Limb (tissue), 2 donors: ENCODE data around the gene MAPK13.

Experiments used
- DNase-seq, 2 donors: peaks; one replicate each; pipeline ENCODE4 v3.0.0-alpha.2; 2016; ENCODE audit errors: extremely low spot score in 2 of 2

The MAPK13 gene

DNA sequence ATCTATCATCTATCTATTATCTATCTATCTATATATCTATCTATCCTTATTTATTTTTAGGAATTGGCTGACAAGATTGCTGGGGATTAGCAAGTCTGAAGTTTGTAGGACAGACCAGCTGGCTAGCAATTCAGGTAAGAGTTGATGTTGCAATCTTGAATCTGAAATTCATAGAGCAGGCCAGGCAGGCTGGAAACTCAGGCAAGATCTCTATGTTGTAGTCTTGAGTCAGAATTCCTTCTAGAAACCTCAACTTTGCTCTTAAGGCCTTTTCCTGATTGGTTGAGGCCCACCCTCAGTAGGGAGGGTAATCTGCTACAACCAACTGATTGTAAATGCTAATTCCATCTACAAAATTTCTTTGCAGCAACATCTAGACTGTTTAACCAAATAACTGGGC is 19.2 kb downstream of the MAPK13 start:
- no peak for DNase-seq

GRCh38 chr6:36150283-36150682 is 20.0 kb downstream of the MAPK13 start:
- no peak for DNase-seq

DNA sequence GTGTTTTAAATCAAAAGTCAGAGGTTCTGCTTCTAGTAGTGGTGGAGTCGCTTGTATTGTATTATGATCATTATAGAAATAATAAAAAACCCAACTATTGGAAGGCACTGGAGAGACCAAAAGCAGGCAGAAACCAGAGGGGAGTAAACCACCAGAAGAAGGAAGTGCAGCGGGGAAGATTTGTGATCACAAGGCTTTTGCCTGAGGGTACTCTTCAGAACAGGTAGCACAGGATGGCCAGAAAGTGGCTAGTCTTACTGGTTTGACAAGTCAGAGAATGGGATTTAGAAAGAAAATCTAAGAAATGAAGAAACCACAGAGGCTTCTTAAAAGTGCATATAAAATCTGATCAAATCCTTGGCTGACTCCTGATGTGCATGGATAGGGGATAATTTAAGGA is 24.0 kb downstream of the MAPK13 start:
- DNase-seq, result no peak

GRCh38 chr6:36155662-36156061 is 25.3 kb downstream of the MAPK13 start:
- no peak for DNase-seq

GRCh38 chr6:36160147-36160760 is 29.9 kb downstream of the MAPK13 start:
- no peak for DNase-seq

DNA sequence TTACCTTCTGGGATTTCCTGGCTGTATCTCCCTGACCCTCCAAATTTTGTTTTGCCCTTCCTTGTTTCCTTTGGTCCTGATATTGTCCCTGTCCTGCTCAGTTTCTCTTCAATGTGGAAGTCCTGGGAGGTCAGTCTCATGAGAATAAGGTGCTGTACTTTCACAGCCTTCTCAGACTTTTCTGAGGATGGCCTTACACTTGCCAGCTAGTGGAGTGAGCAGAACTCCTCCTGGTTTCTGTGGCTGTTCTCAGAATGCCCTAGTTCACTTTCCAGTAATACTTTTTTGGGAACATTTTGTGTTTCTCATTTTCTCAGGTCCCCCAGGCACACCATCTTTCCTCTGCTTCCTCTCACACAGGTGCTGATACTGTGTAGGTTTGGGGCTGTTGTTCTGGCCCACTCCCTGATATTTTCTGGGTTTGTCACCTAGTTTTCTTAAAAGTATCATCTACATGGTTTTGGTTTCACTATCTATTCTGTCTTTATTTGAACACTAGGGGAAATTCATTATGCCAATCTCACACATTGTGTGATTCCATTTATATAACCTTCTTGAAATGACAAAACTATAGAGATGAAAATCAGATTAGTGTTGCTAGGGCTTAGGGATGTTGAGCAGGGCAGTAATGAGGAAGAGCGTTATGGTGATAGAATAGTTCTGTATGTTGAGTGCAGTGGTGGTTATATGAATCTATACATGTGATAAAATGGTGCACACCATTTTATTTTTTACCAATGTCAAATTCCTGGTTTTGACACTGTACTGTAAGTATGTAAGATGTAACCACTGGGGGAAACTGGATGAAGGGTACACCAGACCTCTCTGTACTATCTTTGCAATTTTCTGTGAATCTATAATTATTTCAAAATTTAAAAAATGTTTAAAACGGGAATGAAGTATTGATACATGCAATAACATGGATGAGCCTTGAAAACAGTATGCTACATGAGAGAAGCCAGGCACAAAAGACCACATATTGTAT is 39.0 kb downstream of the MAPK13 start:
- DNase-seq, result no peak

- no peak for DNase-seq
These were observed 40.4 kb downstream of the MAPK13 start for GRCh38 chr6:36170704-36171103.

DNA sequence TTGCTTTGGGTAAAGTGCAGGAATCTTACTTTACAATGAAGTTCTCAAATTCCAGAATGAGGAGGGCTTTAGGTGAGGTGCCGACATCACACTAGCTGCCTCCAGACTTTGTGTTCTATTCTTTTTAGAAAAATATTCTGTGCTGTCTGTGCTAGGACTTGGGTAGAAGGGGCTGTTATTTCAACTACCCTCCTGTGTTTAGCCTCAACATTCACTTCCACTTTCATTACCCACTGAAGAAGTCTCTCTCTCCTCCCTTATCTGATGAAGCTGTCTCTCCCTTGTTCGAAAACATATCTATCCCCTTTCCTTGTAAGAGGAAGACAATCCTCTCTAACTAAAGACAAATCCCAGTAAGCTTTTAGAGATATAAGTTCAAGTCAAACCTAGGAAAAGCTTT is 41.3 kb downstream of the MAPK13 start:
- DNase-seq, result no peak

GRCh38 chr6:36177166-36177565 is 46.9 kb downstream of the MAPK13 start:
- no peak for DNase-seq

DNA sequence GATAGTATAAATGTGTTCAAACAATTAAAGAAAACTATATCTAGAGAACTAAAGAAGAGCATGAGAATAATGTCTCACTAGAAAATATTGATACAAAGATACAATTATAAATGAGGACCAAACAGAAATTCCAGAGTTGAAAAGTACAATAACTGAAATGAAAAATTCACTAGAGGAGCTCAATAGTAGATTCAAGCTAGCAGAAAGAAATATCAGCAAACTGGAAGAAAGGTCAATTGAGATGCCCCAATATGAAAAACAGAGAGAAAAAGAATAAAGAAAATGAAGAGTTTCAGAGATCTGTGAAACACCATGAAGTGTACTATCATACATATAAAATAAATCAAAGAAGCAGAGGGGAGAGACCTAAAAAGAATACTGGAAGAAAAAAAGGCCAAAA is 48.2 kb downstream of the MAPK13 start:
- no peak for DNase-seq

DNA sequence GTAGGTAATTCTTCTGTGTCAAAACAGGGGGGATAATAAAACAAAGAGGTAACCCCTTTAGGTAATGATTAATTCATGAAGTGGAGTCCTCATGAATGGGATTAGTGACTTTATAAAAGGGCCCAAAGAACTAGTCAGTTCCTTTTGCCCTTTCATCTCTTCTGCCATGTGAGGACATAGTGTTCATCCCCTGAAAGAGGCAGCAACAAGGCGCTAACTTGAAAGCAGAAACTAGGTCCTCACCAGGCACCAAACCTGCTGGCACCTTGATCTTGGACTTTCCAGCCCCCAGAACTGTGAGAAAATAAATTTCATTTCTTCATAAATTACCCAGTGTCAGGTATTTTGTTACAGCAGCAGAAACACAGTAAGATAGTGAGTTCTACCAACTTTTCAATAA is 49.8 kb downstream of the MAPK13 start:
- DNase-seq, result no peak

DNA sequence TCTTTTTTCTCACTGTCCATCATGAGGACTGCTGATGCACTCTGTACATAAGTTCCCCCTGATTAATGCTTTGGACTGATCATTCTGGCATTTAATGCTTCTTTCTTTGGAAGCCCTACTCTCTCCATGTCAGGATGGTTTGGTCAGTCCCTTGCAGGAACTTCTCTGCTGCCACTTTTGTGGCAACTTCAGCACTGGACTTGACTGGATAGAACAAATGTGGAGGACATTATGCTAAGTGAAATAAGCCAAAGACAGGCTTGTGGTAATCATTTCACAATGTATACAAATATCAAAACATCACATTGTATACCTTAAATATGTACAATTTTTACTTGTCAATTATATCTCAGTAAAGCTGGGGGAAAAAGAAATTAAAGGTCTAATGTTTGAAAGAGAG is 54.0 kb downstream of the MAPK13 start:
- DNase-seq, result no peak

DNA sequence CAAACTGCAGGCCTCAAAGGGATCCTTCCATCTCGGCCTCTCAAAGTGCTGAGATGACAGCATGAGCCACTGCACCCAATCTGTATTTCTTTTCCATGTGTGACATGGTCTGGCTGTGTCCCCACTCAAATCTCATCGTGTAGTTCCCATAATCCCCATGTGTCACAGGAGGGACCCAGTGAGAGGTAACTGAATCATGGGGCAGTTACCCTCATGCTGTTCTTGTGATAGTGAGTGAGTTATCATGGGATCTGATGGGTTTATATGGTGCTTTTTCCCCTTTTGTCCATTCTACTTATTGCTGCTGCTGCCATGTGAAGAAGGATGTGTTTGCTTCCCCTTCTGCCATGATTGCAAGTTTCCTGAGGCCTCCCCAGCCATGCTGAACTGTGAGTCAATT is 55.9 kb downstream of the MAPK13 start:
- DNase-seq, result no peak

GRCh38 chr6:36187446-36187845 is 57.1 kb downstream of the MAPK13 start:
- no peak for DNase-seq
